Measurements from ENCODE around the gene DDX31. TPM values are rescaled to one million over a fixed set of nuclear protein-coding genes. Genes with fewer than 3 reads are reported as not detected.
"Not testable (repeated sequence)": the region's sequence is repeated elsewhere in the genome, so short reads cannot be mapped to it uniquely, and the experiment has no call there.

Gene DDX31
- total and polyA plus RNA-seq, 2 experiments from 2014 or later: 7.3 to 13.1 TPM

DNA sequence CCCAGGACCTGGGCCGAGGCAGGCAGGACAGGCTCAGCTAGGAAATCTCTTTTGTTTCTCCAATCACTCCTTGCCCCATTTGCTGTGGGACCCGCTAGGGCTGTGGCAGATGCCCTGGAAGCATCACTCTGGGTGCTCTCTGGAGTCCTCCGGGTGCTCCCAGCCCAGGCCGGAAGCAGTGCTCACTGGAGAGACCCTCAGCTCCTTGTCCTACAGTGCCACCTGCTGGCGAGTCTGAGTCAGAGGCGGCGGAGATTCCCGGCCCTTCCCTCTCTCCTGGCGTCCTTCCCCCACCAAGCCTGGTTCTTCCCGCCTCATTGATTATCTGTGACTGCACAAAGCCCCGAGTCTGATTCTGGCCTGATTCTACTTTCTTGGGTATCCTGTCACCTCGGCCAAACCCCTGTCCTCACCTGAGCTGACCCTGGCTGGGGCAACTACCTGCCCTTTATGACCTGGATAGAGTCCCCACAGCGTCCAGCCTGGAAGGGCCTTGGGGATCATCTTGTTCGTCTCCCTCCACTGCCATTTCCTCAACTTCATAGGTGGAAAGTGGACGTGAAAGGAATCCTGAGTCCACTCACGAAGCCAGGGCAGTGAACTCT, 94.7 kb downstream of the DDX31 start:
- Histone ChIP-seq H3K9me2 (replicated peaks; ENCODE audit: insufficient read depth) (no peaks in the 10 kb centered on the region), H4K20me1 (ENCODE audit: insufficient read depth, poor library complexity, severe bottlenecking) (no peaks in the 10 kb centered on the region), H3K27me3 (peaks cover 55% of the 10 kb centered on the region), H2AFZ (no peak overlapping the region), H3K4me1 (ENCODE audit: insufficient read depth) (no peaks in the 10 kb centered on the region), H3K4me3 (no peak overlapping the region), H3K27ac (no peak overlapping the region), H3K36me3 (replicated peaks; ENCODE audit: insufficient read depth, low read depth) (no peaks in the 10 kb centered on the region), H3K79me2 (no peaks in the 10 kb centered on the region), H3K9me3 (ENCODE audit: low read depth) (no peaks in the 10 kb centered on the region), H3K4me2 (no peak overlapping the region)
- TF ChIP-seq EZH2 (IDR thresholded peaks at IDR 0.05; ENCODE audit: borderline replicate concordance): no peak
- TF ChIP-seq, protein P1, sequence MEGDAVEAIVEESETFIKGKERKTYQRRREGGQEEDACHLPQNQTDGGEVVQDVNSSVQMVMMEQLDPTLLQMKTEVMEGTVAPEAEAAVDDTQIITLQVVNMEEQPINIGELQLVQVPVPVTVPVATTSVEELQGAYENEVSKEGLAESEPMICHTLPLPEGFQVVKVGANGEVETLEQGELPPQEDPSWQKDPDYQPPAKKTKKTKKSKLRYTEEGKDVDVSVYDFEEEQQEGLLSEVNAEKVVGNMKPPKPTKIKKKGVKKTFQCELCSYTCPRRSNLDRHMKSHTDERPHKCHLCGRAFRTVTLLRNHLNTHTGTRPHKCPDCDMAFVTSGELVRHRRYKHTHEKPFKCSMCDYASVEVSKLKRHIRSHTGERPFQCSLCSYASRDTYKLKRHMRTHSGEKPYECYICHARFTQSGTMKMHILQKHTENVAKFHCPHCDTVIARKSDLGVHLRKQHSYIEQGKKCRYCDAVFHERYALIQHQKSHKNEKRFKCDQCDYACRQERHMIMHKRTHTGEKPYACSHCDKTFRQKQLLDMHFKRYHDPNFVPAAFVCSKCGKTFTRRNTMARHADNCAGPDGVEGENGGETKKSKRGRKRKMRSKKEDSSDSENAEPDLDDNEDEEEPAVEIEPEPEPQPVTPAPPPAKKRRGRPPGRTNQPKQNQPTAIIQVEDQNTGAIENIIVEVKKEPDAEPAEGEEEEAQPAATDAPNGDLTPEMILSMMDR (IDR thresholded peaks at IDR 0.05; ENCODE audit: poor library complexity): peak; percentile 81
- DNase-seq (ENCODE audit: low spot score): peak; percentile 88
- WGBS (ENCODE audit: low lambda C conversion rate, missing lambda C conversion rate): 17% methylated on average over 14 of the region's 16 CpGs

DNA sequence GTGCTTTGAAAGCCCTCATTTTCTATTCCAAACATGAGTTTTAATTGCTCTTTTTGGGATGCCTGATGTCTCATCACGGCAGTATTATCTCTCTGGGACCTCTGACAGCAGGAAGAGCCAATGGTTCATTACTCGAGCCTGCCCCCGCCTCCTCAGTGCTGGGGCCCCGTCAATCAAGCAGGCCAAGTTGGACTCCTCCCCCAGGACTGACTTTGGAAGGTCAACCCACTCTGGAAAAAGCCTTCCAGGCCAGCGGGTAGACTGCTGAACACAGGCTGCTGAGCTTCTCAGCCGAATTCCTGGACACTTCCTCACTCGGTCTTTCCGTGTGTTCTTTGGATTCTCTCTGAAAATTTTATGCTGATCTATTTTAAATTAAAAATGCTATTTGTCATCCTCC, 96.9 kb downstream of the DDX31 start:
- Histone ChIP-seq H3K9me2 (replicated peaks; ENCODE audit: insufficient read depth) (no peaks in the 10 kb centered on the region), H3K4me1 (ENCODE audit: insufficient read depth) (no peaks in the 10 kb centered on the region), H3K4me3 (no peak overlapping the region), H4K20me1 (ENCODE audit: insufficient read depth, poor library complexity, severe bottlenecking) (no peaks in the 10 kb centered on the region), H3K79me2 (no peaks in the 10 kb centered on the region), H3K36me3 (replicated peaks; ENCODE audit: insufficient read depth, low read depth) (no peaks in the 10 kb centered on the region), H3K27ac (no peak overlapping the region), H3K4me2 (no peak overlapping the region), H3K9me3 (ENCODE audit: low read depth) (no peaks in the 10 kb centered on the region), H2AFZ (no peak overlapping the region), H3K27me3 (peaks cover 33% of the 10 kb centered on the region)
- TF ChIP-seq EZH2phosphoT487 (IDR thresholded peaks at IDR 0.05; ENCODE audit: low read depth, severe bottlenecking, unreplicated experiment) (no peak), EZH2 (IDR thresholded peaks at IDR 0.05; ENCODE audit: borderline replicate concordance) (no peak)
- TF ChIP-seq, protein P1 (IDR thresholded peaks at IDR 0.05; ENCODE audit: poor library complexity): no peak
- WGBS (ENCODE audit: low lambda C conversion rate, missing lambda C conversion rate): 37% methylated on average over 8 of the region's 8 CpGs
- DNase-seq (ENCODE audit: low spot score): no peak

DNA sequence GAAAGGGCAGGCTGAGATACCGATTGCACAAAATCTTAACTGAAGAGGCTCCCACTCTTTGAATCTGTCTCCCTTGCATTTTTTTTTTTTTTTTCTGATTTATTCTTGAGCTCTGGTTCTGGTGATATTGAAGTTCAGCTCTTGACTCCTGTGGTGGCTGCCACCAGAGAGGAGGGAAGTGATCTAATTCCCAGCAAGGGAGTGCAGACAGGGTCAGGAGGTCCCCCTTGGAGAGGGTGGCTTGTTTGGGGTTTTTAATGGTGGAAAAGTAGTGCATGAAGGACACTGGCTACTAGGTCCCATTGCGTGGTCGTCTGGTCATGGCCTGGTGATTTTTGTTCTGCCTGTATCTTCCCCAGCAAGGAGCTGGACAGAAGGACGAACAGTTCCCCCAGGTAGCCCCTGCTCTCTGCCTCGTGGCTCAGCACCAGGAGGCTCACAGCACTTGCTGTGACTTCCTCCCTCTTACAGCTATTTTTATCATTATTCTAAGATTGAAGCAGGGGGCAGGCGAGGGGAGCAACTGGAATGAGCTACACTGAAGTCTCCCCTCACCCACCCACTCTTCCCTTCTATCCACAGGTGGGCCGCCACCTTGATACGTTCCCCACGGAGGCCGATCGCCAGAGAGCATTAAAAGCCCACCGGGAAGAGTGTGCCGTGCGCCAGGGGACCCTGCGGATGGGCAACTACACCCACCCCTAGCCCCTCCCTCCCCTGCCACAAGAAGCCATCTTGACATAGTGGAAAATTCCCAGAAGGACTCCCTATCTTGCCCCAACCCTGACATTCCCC, 97.8 kb downstream of the DDX31 start:
- H3K27ac ChIP-seq: no peak overlapping the region
- H3K4me2 ChIP-seq: no peak overlapping the region
- H2AFZ ChIP-seq: no peak overlapping the region
- H4K20me1 ChIP-seq (ENCODE audit: insufficient read depth, poor library complexity, severe bottlenecking): no peaks in the 10 kb centered on the region
- no peaks in the 10 kb centered on the region for H3K9me2 ChIP-seq (replicated peaks; ENCODE audit: insufficient read depth)
- 85% methylated on average over 15 of the region's 15 CpGs for WGBS (ENCODE audit: low lambda C conversion rate, missing lambda C conversion rate)
- no peaks in the 10 kb centered on the region for H3K9me3 ChIP-seq (ENCODE audit: low read depth)
- no peaks in the 10 kb centered on the region for H3K4me1 ChIP-seq (ENCODE audit: insufficient read depth)
- no peak for DNase-seq (ENCODE audit: low spot score)
- no peaks in the 10 kb centered on the region for H3K79me2 ChIP-seq
- H3K36me3 ChIP-seq (replicated peaks; ENCODE audit: insufficient read depth, low read depth): no peaks in the 10 kb centered on the region
- TF ChIP-seq EZH2phosphoT487 (IDR thresholded peaks at IDR 0.05; ENCODE audit: low read depth, severe bottlenecking, unreplicated experiment) (no peak), EZH2 (IDR thresholded peaks at IDR 0.05; ENCODE audit: borderline replicate concordance) (no peak)
- TF ChIP-seq, protein P1 (IDR thresholded peaks at IDR 0.05; ENCODE audit: poor library complexity): no peak
- H3K27me3 ChIP-seq: peaks cover 25% of the 10 kb centered on the region
- H3K4me3 ChIP-seq: no peak overlapping the region

DNA sequence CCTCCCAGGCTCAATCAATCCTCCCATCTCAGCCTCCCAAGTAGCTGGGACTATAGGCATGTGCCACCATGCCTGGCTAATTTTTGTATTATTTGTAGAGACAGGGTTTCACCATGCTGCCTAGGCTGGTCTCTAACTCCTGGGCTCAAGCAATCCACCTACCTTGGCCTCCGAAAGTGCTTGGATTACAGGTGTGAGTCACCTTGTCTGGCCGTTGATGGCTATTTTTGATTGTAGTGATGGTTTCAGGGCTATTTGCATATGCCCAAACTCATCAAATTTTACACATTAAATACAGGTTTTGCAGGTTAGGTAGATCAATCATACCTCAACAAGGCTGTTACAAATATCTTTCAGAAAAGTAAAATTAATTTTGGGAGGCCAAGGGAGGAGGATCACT, 101.0 kb downstream of the DDX31 start:
- DNase-seq (ENCODE audit: low spot score); H3K9me2 ChIP-seq (replicated peaks; ENCODE audit: insufficient read depth); H3K27ac ChIP-seq; H3K9me3 ChIP-seq (ENCODE audit: low read depth); H3K4me2 ChIP-seq; H4K20me1 ChIP-seq (ENCODE audit: insufficient read depth, poor library complexity, severe bottlenecking); H3K79me2 ChIP-seq; H3K36me3 ChIP-seq (replicated peaks; ENCODE audit: insufficient read depth, low read depth); H2AFZ ChIP-seq; H3K4me1 ChIP-seq (ENCODE audit: insufficient read depth); H3K4me3 ChIP-seq: not testable (repeated sequence)
- H3K27me3 ChIP-seq: peaks cover 21% of the 10 kb centered on the region
- WGBS (ENCODE audit: low lambda C conversion rate, missing lambda C conversion rate): 75% methylated on average over 2 of the region's 2 CpGs

All from hepatocyte (in vitro differentiated cells).